IPS DF 4.7 (cell line): ENCODE measurements around the gene UVRAG.

ENCODE experiments used
- DNase-seq: peaks from one replicate; pipeline ENCODE4 v3.0.0-alpha.2; 2013; ENCODE audit warnings: low spot score; ENCODE audit errors: extremely low read depth

UVRAG gene

DNA sequence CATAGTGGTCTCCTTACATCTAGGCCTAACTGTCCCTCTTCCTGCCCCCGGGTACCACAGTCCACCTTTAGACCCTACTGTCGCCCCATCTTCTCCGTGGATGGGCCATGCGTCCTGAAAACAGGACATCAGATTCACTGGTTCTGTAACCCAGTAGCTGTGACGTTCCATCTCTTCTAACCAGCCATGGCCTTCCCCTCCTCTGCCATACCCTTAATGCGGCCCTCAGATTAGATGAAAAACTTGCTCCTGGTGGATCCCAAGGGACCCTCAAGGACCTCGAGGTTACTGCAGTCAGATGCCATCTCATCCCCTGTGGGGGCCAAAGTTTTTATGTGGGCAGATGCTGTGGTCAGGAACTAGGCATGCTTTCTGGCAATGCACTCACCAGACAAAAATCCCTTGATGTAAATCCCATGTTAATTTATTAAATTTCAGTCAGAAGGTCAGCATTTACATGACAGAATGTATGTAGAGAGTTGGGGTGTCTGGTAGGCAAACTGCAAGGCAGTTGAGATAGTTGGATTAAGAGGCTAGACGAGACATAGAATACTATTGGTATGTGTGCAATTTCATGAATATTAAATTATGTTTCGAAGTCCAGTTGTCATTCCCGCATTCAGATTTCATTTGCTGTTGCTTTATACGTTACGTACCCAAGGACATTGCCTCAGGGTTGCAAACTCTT lies 327.0 kb downstream of the UVRAG start:
- DNase-seq, result no peak

DNA sequence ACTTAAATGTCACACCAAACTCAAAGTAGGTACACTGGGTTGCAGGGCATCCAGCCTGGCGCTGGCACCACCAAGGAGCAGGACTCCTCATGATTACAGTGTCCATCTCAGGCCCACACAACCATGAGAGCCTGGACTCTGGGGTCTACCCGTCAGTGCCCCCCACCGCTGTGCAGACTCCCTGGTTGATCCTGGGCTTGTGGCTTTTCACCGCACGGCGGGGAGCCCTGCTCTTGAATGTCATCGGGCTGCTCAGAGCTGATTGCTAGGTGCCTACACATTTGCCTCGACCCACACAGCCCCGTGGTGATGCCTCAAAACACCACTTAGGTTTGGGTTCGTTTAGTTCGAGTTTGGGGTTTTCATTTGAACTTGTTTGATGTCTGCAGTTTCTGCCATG lies 328.3 kb downstream of the UVRAG start:
- DNase-seq, result no peak

DNA sequence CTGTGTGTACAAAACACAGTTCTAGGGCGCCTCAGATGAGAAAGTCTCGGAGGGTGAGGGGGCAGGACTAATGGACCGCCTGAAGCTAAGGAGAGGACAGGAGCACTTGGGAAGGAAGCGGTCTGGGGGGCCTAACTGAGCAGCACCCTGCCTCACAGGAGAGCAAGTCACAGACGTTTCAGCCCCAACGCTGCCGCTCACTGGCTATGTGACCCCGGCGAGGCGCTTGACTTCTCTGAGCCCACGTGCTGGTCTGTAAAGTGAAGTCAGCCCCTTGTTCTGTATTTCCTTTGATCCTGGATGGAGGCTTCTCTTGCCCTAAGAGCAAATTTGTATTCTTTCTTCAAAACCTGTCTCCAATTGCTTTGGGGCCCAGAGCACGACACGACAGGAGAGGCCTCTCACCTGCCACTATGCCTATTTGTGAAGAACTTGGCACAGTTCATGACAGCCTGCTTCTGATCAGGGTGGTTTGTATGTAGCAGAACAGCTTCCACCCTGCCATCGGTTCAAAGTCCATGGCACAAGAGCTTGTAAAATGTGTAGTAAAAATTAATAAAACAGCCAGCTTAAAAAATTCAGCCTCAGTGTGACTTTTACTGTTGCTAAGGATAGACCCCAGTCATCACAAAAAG lies 332.2 kb downstream of the UVRAG start:
- no peak for DNase-seq

DNA sequence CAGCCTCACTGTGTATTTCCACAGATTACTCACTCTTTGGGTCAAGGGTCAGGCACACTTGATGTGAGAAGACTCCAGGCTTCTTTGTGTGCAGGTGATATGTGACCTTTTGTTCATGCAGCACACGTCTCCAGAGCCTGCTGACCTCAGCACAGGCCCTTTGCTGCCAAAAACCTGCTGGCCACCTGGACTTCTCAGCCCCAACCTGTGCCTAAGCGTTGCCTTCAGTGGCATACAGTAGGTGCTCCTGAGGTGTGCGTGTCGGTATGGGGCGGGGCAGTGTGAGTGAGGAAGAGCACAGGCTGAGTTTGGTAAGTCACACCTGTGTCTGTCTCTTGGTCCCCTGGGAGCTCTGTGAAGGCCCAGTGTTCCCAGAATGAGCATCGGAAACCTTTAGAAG lies 333.2 kb downstream of the UVRAG start:
- DNase-seq, result no peak

DNA sequence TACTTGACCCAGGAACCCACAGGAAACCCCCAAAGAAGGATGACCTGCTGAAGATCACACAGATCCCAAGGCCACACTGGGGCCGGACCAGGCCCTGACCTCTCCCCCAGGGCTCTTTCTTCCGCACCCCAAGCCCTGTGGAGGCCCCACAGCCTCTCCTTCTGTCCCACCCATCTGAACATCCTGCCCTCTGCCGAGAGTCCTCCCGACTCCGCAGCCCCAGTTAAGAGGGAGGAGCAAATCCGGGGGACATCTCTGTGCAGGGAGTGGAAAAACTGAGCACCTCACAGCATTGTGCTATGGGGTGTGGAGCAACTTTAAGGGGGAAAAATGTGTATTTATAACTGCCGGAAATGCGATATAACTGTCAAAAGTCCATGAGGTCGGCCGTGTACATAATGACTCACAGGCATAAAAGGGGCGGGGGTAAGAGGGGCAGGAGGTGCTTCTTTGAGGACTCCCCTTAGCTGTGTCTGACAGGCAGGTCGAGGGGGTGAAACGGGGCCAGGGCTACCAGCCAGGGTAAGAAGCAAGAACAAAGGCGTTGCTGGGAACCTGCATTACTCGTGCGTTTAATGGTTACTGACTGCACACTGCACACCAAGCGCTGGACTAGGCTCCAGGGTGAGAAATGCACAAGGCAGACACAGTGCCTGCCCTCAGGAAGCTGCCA lies 334.1 kb downstream of the UVRAG start:
- DNase-seq, result no peak

DNA sequence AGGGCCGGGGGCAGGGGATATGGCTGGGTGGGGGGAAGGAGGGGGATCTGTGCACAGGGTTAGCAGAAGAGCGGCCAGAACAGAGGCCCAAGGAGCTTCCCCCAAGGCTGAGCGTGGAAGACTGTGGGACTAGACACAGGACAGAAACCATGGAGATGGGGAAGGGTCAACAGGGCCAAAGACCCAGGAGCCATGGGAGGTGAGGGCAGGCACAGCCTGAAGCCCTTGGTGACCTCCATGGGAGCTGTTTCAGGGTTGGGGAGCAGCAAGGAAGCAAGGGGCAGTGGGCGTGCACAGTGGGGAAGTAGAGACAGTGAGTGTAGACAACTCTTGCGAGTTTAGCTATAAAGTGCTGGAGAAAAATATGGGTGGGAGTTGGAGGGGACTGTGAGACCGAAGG lies 334.7 kb downstream of the UVRAG start:
- DNase-seq, result no peak

DNA sequence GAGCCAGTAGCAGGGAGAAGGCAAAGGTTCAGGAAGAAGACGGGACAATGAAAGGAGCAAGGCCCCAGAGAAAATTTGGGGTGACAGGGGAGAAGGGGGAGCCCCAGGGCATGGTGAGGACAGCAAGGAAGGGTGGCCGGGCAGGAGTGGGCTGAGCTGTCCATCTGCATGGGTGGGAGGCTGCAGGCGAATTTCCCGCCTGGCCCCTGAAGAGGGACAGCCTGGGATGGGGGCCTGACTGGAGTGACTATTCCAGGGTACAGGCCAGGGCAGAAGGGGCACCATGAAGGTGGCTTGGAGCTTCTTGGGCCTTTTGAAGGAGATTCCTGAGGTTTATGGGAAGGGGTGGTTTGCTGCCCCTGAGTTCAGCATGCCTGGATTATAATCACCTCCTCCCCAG lies 335.1 kb downstream of the UVRAG start:
- DNase-seq, result no peak

DNA sequence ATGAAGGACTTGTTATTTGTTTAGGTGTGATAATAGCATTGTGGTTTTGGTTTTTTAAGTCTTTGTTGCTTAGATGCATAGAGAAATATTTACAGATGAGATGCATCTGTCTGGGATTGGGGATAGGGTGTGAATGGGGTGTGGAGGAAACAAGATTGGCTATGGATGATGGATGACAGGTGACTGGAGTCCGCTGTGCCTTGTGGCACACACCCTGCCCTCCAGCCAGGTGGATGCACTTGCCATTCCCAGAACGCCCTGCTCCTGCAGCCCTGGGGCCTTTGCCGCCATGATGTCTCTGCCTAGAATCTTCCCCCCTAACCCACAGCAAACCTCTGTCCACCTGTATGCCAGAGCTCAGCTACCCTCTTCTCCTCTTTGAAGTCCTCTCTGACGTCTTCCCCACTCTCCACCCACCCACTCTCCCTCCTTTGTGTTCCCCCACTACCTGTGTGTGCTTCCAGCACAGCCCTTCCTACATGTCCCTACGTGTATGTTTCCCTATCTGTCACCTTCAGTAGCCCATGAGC lies 336.6 kb downstream of the UVRAG start:
- no peak for DNase-seq

DNA sequence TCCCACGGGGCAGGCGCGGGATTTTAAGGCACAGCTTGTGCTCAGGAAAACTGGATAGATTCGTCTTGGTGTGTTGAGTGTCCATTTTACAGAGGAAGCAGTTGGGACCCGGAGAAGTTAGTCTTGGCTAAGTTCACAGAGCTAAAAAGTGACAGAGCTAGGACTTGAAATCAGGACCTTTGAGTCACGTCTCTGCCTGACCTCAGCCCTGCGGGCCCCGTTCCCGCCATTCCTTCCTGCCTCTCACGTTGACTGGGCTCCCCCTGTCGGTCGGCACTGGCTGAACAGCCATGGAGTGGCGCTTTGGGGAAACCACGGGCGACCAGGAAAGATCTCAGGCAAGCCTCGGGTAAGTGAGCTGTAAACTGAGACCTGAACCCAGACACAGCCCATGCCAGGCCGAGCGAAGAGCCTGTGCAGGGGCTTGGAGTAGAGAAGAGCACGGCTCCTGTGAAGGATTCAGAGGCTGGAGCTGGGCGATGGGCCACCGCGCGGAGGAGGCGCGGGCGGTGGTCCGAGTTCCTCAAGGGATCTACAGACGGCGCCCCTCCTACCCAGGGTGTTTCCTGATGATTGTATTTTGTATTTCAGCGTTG lies 337.2 kb downstream of the UVRAG start:
- peak; percentile 46 for DNase-seq

DNA sequence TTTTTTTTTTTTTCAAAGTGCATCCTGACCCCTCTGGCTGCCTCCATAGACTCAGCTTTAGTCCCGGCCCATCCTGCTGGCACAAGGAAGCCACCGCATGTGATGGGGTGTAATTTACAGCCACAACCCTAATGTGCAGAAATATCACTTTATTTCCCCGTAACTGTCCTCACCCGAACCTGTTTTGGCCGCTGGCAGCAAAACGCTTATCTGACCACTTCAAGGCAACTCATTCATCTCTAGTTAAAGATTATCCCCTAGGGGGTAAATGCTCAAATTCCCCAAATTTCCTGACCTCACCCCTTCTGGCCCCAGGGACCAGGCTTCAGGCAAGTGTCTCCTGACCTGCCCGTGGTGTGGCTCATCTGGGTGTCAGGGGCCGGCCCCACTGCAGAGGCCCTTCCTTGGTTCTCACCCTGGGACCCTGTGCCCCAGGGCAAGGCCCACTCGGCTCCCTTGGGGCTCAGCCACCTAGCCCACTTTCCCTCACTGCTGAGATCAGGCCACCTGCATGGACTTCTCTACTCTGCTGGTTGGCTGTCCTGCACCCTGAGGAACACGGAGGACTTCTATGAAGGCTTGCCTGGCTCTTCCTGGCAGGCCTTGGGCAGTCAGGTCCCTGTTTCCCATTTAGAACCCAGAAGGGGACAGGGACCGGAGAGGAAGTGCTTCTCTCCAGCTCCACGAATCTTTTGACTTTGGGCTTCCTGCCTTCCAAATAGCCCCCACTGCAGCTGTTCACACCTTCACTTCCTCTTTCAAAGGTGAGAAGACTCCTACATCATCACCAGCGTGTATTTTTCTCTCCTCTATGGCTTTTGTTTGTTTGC lies 337.9 kb downstream of the UVRAG start:
- DNase-seq, result no peak

DNA sequence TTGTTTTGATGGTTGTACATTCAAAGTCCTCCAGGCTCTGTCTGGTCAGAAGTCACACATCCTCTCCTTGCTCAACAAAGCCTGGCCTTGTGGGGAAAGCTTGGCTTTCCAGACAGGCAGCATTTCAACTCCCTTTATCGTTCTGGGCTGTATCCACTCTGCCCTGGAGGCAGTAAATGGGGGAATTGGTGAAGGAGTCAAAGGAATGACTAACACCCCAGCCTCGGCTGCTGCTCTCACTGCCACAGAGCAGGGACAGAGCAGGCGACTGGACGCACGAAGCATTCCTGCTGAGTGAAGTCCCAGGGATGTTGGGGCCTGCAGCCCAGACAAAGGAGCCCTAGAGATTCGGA lies 338.5 kb downstream of the UVRAG start:
- DNase-seq, result no peak

DNA sequence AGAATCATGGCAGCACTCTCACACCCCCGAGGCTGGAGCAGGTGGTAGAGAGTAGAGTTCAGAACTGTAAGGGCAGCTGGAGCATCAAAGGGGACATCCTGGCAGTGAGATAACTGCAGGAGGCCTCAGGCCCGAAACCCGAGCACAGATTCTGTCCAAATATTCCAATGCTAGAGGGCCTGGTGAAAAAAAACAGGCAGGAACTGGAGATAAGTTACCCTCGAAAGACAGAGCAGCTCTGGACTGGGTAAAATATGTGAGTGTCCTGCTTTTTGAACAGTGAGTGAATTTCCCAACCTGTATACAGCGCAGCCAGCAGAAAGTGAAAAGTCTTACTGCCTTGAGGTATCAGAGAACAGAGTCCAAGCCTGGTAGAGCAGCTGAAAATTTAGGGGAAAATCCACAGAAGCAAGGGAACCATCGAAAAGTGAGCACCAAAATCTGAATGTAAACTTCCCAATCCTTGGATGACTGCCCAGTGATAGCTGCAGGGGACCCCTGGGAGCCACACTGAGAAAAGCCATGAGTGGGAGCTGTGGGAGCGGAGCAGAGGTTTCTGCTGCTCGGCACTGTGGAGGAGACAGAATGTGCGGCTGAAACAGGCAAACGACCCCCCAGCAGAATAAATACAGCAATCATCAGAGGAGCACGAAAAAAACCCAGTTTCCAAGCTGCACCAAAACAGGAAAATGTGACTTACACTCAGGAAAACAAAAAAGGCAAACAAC lies 340.7 kb downstream of the UVRAG start:
- no peak for DNase-seq

DNA sequence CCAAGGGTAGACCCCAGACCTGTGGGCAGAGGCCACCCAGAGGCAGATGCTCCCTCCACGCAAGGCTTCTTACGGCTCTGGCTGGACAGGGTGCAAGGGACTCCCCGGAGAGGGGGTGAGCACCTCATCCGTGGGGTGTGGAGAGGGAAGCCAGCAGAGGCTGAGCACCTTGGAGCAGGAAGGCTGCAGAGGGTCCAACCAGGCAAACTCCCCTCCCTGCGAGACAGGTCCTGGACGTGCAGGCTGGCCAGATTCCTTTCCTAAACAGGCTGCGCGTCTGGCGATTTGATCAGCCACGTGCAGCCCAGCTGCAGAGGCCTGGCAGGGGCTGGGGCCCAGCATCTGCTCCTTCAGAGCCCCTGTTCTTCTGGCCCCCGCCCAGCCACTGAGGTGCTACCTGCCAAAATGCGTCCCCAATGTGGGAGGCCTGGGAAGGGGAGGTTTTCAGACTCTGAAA lies 342.0 kb downstream of the UVRAG start:
- DNase-seq, result no peak

DNA sequence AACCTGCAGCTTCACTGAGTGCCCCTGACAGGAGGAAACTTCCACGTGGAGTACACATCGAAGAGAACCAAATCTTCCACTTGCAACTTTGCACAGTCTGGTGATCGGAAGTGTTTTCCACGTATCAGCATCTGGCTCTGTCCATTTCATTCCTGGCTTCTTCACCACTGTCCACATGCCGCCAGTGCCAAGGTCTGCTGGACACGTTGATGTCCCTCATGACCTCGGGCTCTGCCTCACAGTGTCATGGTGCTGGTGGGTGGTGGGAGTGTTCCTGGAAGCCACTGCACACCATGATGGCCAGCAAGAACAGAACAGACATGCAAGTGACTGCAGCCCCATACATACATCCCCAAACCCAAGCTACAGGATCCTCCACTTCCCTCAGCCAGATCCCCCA lies 342.9 kb downstream of the UVRAG start:
- no peak for DNase-seq

DNA sequence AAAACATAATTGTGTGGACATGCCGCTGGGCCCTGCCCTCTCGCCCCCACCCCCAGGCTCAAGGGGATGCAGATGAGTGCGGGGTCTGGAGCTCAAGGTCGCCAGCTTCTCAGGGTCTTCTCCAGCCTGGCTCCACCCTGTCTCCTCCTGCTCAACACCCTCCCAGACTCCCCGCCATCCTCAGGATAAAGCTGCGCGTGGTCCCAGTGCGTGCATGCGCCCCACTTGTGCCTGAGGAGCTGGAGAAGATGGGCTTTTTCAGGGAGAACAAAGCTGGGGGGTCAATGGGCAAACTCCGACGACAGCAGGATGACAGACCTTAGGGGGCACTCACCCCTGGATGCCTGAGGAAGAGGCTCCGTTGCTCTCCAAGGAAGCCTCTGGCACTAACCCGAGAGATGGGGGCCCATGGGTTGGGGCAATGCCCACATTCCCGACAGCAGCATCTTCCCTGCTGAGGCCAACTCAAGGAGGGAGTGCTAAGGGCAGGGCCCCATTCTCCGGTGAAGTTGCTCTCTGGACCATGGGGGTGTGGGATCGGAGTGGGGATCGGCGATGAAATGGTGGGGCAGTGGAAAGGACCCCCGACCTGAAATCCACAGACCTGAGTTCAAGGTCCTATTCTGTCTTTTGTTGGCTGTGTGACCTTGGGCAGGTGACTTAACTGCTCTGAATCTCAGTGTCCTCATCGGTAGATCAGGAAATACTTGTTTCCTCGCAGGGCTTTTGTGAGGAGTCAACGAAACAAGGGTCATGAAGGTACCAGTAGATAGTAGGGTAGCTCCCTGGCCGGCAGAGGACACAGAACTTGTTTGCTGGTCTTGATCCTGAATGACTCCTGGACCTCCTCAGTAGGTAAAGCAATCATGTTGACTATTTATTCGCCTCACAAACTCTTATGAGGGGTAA lies 343.6 kb downstream of the UVRAG start:
- no peak for DNase-seq

DNA sequence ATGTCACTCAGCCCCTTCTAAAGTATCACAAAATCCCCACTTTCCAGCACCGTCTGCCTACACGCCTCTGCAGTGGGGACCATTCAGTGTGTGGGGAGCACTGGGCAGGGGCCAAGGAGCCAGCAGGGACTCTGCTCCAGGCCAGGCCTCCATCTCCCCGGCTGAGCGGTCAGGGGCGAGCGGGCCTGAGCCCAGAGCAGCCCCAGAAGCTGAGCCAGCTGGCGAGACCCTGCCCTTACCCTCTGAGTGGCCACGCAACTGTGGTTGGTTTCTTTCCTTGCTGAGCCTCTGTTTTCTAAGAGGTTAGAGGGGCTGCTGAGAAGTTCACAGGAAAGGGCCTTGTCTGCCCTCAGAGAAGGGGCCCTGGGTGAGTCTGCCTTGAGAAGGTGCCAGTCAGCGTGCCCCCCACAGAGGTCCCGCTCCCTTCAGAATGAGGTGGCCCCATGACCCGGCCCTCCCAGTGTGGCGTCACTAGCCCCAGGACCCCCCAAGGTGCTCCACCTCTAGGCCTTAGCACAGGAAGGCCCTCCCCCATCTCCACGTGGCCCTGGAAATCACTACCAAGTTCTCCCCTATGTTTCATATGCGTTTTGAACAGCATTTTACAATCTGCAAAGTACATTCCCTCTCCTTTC lies 344.4 kb downstream of the UVRAG start:
- no peak for DNase-seq

DNA sequence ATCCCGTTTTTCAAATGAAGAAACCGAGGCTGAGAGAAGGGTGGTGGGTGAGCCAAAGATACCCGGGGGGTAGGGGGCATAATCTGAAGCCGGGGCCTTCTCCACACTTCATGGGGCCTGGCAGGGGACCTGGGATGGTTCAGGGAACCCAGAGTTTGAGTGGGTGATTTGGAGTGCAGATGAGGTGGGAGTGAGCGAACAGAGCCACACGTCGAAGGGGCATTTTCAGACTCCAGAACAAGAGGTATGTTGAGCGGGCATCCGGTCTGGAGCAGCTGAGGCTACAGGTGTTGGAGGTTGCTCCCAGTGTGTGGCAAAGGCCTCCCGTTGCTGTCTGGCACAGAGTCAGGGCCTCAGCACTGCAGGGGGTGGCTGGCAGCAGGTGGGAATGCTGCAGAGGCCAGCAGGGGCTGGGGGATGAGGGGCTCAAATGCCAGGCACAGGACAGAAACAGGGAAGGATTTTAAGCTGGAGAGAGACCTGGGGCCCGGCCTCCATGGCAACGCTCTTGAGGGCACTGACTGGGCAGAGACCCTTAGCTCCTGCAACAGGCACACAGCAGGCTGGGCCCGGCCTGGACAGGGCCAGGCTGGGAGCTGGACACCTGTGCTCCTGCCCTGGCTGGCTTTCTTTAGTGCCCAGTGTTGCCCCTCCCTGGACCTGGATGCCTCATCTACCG lies 345.1 kb downstream of the UVRAG start:
- no peak for DNase-seq

DNA sequence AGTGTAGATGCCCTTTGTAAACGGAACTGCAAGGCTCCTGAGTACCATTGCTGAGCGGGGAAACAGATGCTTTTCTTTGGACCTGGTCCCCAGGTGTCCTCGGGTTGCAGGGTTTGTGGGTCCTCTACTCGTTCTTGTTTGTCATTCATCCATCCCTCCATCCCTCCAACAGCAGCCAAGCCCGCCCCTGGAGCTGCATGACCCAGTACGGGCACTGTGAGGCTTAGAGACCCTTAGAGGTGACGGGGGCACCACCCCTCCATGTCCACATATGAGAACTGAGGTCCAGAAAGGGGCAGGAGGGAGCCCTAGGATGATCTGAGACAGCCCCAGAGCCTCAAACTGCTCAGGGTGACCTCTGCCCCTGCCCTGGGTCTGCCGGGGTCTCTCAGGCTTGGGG lies 345.8 kb downstream of the UVRAG start:
- DNase-seq, result no peak
